Measurements from ENCODE around the gene SORL1.

DNA sequence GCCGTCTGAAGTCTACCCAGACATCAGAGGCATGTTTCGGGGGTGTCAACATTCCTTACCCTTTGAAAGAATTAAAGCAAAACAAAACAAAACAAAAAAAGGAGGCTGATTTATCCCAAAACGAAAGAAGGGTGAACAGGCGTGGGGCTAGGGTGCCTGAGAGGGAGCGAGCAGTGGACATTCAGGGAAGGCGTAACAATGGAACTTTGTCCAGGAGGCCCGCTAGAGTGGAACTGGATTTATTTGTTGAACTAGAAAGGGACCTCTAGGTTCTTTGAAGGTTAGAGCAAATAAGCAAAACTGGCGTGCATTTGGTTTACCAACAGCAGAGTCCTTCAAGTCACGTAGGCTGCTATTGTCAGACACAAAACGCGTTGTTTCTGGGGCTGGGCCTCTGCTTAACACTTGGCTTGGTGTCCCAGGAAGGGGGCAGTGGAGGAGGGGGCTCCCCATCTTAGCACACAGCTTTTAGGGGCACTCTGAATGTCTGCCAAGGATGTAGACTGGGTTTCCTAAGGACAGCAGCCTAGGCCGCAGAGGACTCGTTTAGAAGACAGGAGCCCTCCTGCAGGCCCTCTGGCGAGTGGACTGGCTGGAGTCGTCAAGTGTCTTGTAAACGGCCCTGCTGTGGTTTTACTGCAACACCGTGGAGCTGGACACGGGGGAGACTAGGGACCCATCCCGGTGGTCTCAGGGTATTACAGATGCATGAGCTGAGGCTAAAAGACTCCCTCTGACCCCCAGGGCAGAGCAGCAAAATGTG lies 204.4 kb downstream of the SORL1 start:
- TF ChIP-seq EP300 (IDR thresholded peaks at IDR 0.05) (no peak), POLR2AphosphoS5 (IDR thresholded peaks at IDR 0.05) (no peak)
- TF ChIP-seq, protein P1, sequence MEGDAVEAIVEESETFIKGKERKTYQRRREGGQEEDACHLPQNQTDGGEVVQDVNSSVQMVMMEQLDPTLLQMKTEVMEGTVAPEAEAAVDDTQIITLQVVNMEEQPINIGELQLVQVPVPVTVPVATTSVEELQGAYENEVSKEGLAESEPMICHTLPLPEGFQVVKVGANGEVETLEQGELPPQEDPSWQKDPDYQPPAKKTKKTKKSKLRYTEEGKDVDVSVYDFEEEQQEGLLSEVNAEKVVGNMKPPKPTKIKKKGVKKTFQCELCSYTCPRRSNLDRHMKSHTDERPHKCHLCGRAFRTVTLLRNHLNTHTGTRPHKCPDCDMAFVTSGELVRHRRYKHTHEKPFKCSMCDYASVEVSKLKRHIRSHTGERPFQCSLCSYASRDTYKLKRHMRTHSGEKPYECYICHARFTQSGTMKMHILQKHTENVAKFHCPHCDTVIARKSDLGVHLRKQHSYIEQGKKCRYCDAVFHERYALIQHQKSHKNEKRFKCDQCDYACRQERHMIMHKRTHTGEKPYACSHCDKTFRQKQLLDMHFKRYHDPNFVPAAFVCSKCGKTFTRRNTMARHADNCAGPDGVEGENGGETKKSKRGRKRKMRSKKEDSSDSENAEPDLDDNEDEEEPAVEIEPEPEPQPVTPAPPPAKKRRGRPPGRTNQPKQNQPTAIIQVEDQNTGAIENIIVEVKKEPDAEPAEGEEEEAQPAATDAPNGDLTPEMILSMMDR (IDR thresholded peaks at IDR 0.05): no peak
